Panc1 (cell line): ENCODE results near the gene ANKRD55. TPM values are rescaled to one million over a fixed set of nuclear protein-coding genes. Genes with fewer than 3 reads are reported as not detected.

Experiments used
- ATAC-seq: fragments of 200-7000 bp; cut with Tn5 transposase; 2 replicates; pipeline ENCODE4 v1.9.1; 2020; ENCODE audit warnings: mild to moderate bottlenecking, moderate library complexity
- BruUV-seq: library from RNA; stranded (reverse); fragments of 400-500 nt; replicated peaks from 2 replicates; lab custom pipeline; 2021; lab: Mats Ljungman, UMichigan
- CTCF ChIA-PET: fragments of 300-600 bp; sonication (Branson Sonifier 250); formaldehyde crosslinking; loops from one replicate; lab custom pipeline; 2022; ENCODE audit warnings: antibody characterized with exemption; lab: Charles Lee
- POLR2A ChIA-PET: fragments of 300-600 bp; sonication (Branson Sonifier 250); formaldehyde crosslinking; loops from one replicate; lab custom pipeline; 2022; ENCODE audit warnings: antibody characterized with exemption; lab: Charles Lee
- DNase-seq: peaks from one replicate; pipeline ENCODE4 v3.0.0-alpha.2; 2010; ENCODE audit warnings: low read depth, low spot score
- H3K27ac ChIP-seq: 2 replicates; pipeline ENCODE4 v1.5.1; 2011; ENCODE audit warnings: mild to moderate bottlenecking, low read length, inconsistent platforms
- H3K27me3 ChIP-seq: fragments of 200-500 bp; sonication (Bioruptor generic); 2 replicates; pipeline ENCODE4 v1.6.0; 2014; ENCODE audit warnings: low read length, inconsistent platforms; ENCODE audit not compliant: control insufficient read depth, insufficient read depth
- H3K36me3 ChIP-seq: fragments of 200-500 bp; sonication (Bioruptor generic); 2 replicates; pipeline ENCODE4 v1.5.1; 2014; ENCODE audit warnings: inconsistent platforms, mild to moderate bottlenecking, low read length, moderate library complexity; ENCODE audit not compliant: control insufficient read depth, insufficient read depth
- H3K4me1 ChIP-seq: 2 replicates; pipeline ENCODE4 v1.5.1; 2011; ENCODE audit warnings: inconsistent platforms, mild to moderate bottlenecking, low read length, moderate library complexity; ENCODE audit not compliant: control insufficient read depth, insufficient read depth
- H3K4me3 ChIP-seq, 2 experiments: 2 replicates each; pipeline ENCODE4 v1.5.1; 2011 to 2012; ENCODE audit warnings: low read depth in 2 of 2, low read length in 2 of 2, mild to moderate bottlenecking in 2 of 2, inconsistent platforms in 1 of 2, moderate library complexity in 1 of 2
- H3K9me3 ChIP-seq: fragments of 200-500 bp; sonication (Bioruptor generic); 2 replicates; pipeline ENCODE4 v1.5.1; 2014; ENCODE audit warnings: low read depth, mild to moderate bottlenecking, inconsistent platforms, low read length, moderate library complexity; ENCODE audit not compliant: control insufficient read depth, insufficient read depth
- CTCF ChIP-seq: fragments of 450-650 bp; IDR thresholded peaks from 2 replicates; pipeline ENCODE4 v1.5.1; 2017; ENCODE audit warnings: mild to moderate bottlenecking
- REST ChIP-seq, 2 experiments: IDR thresholded peaks; 2 replicates each; pipeline ENCODE4 v1.6.1; 2011 to 2012; ENCODE audit warnings: low read depth in 2 of 2, control low read depth in 1 of 2, low read length in 1 of 2, mild to moderate bottlenecking in 1 of 2, moderate library complexity in 1 of 2; ENCODE audit not compliant: insufficient read depth in 1 of 2
- SIN3A ChIP-seq: IDR thresholded peaks from 2 replicates; pipeline ENCODE4 v1.6.1; 2012; ENCODE audit warnings: low read depth, mild to moderate bottlenecking, low read length, moderate library complexity, borderline replicate concordance; ENCODE audit not compliant: insufficient read depth
- TCF7L2 ChIP-seq: IDR thresholded peaks from 2 replicates; pipeline ENCODE4 v1.6.1; 2011; ENCODE audit warnings: mild to moderate bottlenecking, low read depth, low read length, inconsistent platforms
- in situ Hi-C: cut with HindIII; loops from 2 replicates; pipeline ENCODE4 v1.10.0; 2016; ENCODE audit warnings: low sequenced_read_pairs, low pct_unique_long_range_greater_than_20kb
- intact Hi-C: fragments of 100-400 bp; cut with micrococcal nuclease; formaldehyde crosslinking; loops from one replicate; pipeline ENCODE4 v1.10.0; 2022; ENCODE audit not compliant: unreplicated experiment
- total RNA-seq: library from RNA; stranded (reverse); gene quantifications from one replicate; pipeline ENCODE4 v1.2.1, GENCODE V29; 2021; ENCODE audit not compliant: unreplicated experiment

ANKRD55 gene
- total RNA-seq, 1 experiment from 2014 or later: not detected

GRCh38 chr5:56066931-56067450 is 166.1 kb downstream of the ANKRD55 start:
- in situ Hi-C loops: no loop called here
- Histone ChIP-seq H3K27ac (no peak overlapping the region), H3K27me3 (no peaks in the 10 kb centered on the region), H3K9me3 (no peaks in the 10 kb centered on the region), H3K4me1 (no peaks in the 10 kb centered on the region), H3K4me3 (no peak overlapping the region), H3K36me3 (no peaks in the 10 kb centered on the region)
- ATAC-seq: no peak
- DNase-seq: no peak
- intact Hi-C loops: no loop called here
- no TSS peak for BruUV-seq
- TF ChIP-seq TCF7L2 (no peak), SIN3A (no peak), REST (IDR thresholded peaks at IDR 0.05; ENCODE audit: insufficient read depth in 1 of 2, low read depth in 2 of 2, low read length in 1 of 2) (no peak)
- POLR2A ChIA-PET: interaction anchor here (0.6 kb wide), 1 partner anchor 83 kb away, joined by 3 read pairs; no protein-coding TSS in a partner anchor
- CTCF ChIA-PET: no interaction called here

GRCh38 chr5:56064984-56065383 is 168.1 kb downstream of the ANKRD55 start:
- intact Hi-C loops: no loop called here
- Histone ChIP-seq H3K36me3 (no peaks in the 10 kb centered on the region), H3K27me3 (no peaks in the 10 kb centered on the region), H3K27ac (no peak overlapping the region), H3K4me1 (no peaks in the 10 kb centered on the region), H3K9me3 (no peaks in the 10 kb centered on the region), H3K4me3 (no peak overlapping the region)
- CTCF ChIA-PET: no interaction called here
- in situ Hi-C loops: no loop called here
- no peak for ATAC-seq
- no TSS peak for BruUV-seq
- no peak for DNase-seq
- no peak for TF ChIP-seq CTCF
- no peak for TF ChIP-seq REST (IDR thresholded peaks at IDR 0.05; ENCODE audit: insufficient read depth in 1 of 2, low read depth in 2 of 2, low read length in 1 of 2)
- no peak for TF ChIP-seq TCF7L2
- POLR2A ChIA-PET: no interaction called here
